Activated CD4-positive, CD25-positive, alpha-beta regulatory T cell (primary cell): ENCODE measurements around the gene MPZL1.
"Not testable (repeated sequence)": the region's sequence is repeated elsewhere in the genome, so short reads cannot be mapped to it uniquely, and the experiment has no call there.

Experiments used
- DNase-seq, 4 experiments: peaks; one replicate each; lab custom pipeline; 2025; lab: John Stamatoyannopoulos, UW

MPZL1 gene

GRCh38 chr1:167719715-167720421, 1.9 kb upstream of the MPZL1 start:
- not testable (repeated sequence) for DNase-seq

GRCh38 chr1:167720965-167721616, 691 bp upstream of the MPZL1 start:
- DNase-seq, result no peak

- peak in 1 of 4 experiments; percentile 13 for DNase-seq
These were observed 529 bp downstream of the MPZL1 start for GRCh38 chr1:167722152-167722869.

GRCh38 chr1:167722870-167723251, 1.1 kb downstream of the MPZL1 start:
- no peak for DNase-seq

- no peak for DNase-seq
These were observed 2.0 kb downstream of the MPZL1 start for GRCh38 chr1:167723707-167724323.

- no peak for DNase-seq
These were observed 4.2 kb downstream of the MPZL1 start for GRCh38 chr1:167726008-167726407.

- DNase-seq, result no peak
These were observed 7.1 kb downstream of the MPZL1 start for GRCh38 chr1:167728818-167729410.

- no peak for DNase-seq
These were observed 12.4 kb downstream of the MPZL1 start for GRCh38 chr1:167734227-167734626.

GRCh38 chr1:167734841-167735240, 13.1 kb downstream of the MPZL1 start:
- no peak for DNase-seq

- no peak for DNase-seq
These were observed 15.4 kb downstream of the MPZL1 start for GRCh38 chr1:167737169-167737568.

- DNase-seq, result no peak
These were observed 16.4 kb downstream of the MPZL1 start for GRCh38 chr1:167738158-167738557.

GRCh38 chr1:167739752-167740151, 18.0 kb downstream of the MPZL1 start:
- no peak for DNase-seq

- not testable (repeated sequence) for DNase-seq
These were observed 19.3 kb downstream of the MPZL1 start for GRCh38 chr1:167741103-167741502.

- not testable (repeated sequence) for DNase-seq
These were observed 20.7 kb downstream of the MPZL1 start for GRCh38 chr1:167742392-167743057.

GRCh38 chr1:167744901-167745300, 23.1 kb downstream of the MPZL1 start:
- no peak for DNase-seq

GRCh38 chr1:167746013-167746672, 24.4 kb downstream of the MPZL1 start:
- DNase-seq, result no peak

- no peak for DNase-seq
These were observed 25.3 kb downstream of the MPZL1 start for GRCh38 chr1:167746988-167747655.

- no peak for DNase-seq
These were observed 26.2 kb downstream of the MPZL1 start for GRCh38 chr1:167747988-167748387.

- no peak for DNase-seq
These were observed 27.1 kb downstream of the MPZL1 start for GRCh38 chr1:167748906-167749305.

- DNase-seq, result no peak
These were observed 28.0 kb downstream of the MPZL1 start for GRCh38 chr1:167749741-167750140.

GRCh38 chr1:167750641-167751040, 28.9 kb downstream of the MPZL1 start:
- no peak for DNase-seq
